ENCODE data around the gene GPR157.

The GPR157 gene

GRCh38 chr1:9059891-9060744 lies 68.8 kb downstream of the GPR157 start:
- no peak for DNase-seq

DNA sequence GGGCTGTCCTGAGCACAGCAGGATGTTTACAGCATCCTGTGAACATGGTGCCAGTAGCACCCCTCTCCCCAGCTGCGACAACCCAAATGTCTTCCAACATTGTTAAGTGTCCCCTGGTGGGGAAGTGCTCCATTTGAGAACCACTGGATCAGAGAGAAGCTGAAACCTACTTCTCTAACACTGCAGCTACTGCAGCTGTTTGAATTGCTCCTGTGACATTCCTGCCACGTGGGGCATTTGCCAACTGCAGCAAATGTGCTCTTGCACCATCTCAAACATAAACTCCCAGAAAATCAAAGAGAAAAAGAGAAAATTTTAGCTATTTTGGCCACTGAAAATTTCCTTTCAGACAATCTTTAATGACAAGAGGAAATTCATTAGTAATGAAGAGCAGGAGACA lies 70.4 kb downstream of the GPR157 start:
- DNase-seq = no peak

DNA sequence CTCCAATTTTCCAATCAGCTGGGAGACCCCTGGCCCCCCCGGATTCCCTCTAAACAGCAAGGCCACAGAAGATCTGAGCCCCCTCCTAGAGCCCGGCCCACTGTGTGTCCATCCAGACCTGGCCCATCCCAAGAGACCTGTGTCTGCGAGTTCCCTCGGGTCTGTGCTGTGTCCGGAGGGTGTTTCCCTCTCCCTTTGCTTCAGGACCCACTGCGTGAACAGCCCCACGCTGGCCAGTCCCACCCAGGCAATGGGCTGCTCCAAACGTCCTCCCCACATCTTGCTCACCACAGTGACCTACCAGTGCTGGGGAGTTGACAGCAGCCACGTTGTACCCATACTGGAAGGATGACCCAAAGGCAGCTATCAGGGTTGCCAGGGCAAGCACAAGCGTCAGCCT lies 71.1 kb downstream of the GPR157 start:
- DNase-seq = no peak

- DNase-seq = no peak
Observed at GRCh38 chr1:9052272-9053049, 76.4 kb downstream of the GPR157 start.

DNA sequence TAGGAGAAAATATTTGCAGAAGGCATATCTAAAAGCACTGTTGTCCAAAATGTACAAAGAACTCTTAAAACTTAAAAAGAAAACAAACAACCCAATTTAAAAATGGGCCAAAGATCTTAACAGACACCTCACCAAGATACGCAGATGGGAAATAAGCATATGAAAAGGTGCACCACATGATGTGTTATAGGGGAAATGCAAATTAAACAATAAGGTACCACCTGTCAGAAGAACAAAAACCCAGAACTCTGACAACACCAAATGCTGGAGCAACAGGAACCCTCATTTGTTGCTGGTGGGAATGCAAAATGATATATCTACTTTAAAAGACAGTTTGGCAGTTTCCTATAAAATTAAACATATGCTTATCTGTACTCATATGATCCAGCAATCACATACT lies 77.5 kb downstream of the GPR157 start:
- no peak for DNase-seq

DNA sequence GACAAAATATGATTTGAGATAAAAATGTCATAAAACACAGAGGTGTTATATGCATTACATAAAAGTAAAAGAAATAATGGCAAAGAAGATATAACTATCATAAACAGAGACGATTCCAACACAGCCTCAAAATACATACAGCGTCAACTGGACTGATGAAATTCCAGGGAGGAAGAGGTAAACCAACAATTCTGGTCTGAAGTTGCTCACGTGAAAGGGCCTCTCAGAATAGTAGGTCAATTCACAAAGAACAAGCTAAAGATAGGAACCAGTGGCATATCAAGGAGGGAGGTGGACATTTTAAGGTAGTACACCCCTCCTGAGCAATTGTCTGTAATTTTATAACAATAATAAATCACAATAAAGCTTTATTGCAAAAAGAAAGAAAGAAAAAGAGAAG lies 78.1 kb downstream of the GPR157 start:
- no peak for DNase-seq
